Ishikawa (cell line): ENCODE data around the gene FBXO21.

ENCODE experiments used
- CEBPB ChIP-seq: IDR thresholded peaks from 2 replicates; pipeline ENCODE4 v1.6.1; 2012
- CREB1 ChIP-seq: IDR thresholded peaks from 2 replicates; pipeline ENCODE4 v1.6.1; 2012; ENCODE audit warnings: low read depth
- EGR1 ChIP-seq: IDR thresholded peaks from 2 replicates; pipeline ENCODE4 v1.6.1; 2012
- FOXM1 ChIP-seq: IDR thresholded peaks from 2 replicates; pipeline ENCODE4 v1.6.1; 2012; ENCODE audit warnings: low read depth, borderline replicate concordance
- NFIC ChIP-seq: IDR thresholded peaks from 2 replicates; pipeline ENCODE4 v1.6.1; 2012
- RAD21 ChIP-seq: IDR thresholded peaks from 2 replicates; pipeline ENCODE4 v1.6.1; 2012; ENCODE audit warnings: low read depth
- TAF1 ChIP-seq: IDR thresholded peaks from 2 replicates; pipeline ENCODE4 v1.6.1; 2012; ENCODE audit warnings: low read depth, mild to moderate bottlenecking
- TCF12 ChIP-seq: IDR thresholded peaks from 2 replicates; pipeline ENCODE4 v1.6.1; 2012; ENCODE audit warnings: low read depth
- TEAD4 ChIP-seq: IDR thresholded peaks from 2 replicates; pipeline ENCODE4 v1.6.1; 2012
- ZBTB7A ChIP-seq: IDR thresholded peaks from 2 replicates; pipeline ENCODE4 v1.6.1; 2012; ENCODE audit warnings: low read depth
- TF ChIP-seq, protein P1 (sequence below): IDR thresholded peaks from 2 replicates; pipeline ENCODE4 v1.6.1; 2012
- TF ChIP-seq, protein P2 (sequence below): IDR thresholded peaks from 2 replicates; pipeline ENCODE4 v1.6.1; 2012; ENCODE audit warnings: low read depth, mild to moderate bottlenecking

The FBXO21 gene

DNA sequence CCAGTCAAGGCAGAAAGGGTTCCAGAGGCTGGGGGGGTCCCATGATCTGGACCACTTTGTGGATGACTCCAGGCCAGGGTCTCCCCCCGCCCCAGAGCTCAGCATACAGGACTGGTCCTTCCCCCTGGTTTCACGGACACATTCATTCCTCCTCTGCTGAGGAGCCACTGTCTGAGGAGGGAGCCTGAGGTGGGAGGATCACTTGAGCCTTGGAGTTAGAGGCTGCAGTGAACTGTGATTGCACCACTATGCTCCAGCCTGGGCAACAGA lies 97.8 kb downstream of the FBXO21 start:
- TF ChIP-seq, protein P1, sequence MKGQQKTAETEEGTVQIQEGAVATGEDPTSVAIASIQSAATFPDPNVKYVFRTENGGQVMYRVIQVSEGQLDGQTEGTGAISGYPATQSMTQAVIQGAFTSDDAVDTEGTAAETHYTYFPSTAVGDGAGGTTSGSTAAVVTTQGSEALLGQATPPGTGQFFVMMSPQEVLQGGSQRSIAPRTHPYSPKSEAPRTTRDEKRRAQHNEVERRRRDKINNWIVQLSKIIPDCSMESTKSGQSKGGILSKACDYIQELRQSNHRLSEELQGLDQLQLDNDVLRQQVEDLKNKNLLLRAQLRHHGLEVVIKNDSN, result no peak
- TF ChIP-seq TCF12 (no peak), CEBPB (no peak), FOXM1 (no peak), TAF1 (no peak), NFIC (no peak), ZBTB7A (no peak), CREB1 (no peak), TEAD4 (no peak), EGR1 (no peak), RAD21 (no peak)
- TF ChIP-seq, protein P2, sequence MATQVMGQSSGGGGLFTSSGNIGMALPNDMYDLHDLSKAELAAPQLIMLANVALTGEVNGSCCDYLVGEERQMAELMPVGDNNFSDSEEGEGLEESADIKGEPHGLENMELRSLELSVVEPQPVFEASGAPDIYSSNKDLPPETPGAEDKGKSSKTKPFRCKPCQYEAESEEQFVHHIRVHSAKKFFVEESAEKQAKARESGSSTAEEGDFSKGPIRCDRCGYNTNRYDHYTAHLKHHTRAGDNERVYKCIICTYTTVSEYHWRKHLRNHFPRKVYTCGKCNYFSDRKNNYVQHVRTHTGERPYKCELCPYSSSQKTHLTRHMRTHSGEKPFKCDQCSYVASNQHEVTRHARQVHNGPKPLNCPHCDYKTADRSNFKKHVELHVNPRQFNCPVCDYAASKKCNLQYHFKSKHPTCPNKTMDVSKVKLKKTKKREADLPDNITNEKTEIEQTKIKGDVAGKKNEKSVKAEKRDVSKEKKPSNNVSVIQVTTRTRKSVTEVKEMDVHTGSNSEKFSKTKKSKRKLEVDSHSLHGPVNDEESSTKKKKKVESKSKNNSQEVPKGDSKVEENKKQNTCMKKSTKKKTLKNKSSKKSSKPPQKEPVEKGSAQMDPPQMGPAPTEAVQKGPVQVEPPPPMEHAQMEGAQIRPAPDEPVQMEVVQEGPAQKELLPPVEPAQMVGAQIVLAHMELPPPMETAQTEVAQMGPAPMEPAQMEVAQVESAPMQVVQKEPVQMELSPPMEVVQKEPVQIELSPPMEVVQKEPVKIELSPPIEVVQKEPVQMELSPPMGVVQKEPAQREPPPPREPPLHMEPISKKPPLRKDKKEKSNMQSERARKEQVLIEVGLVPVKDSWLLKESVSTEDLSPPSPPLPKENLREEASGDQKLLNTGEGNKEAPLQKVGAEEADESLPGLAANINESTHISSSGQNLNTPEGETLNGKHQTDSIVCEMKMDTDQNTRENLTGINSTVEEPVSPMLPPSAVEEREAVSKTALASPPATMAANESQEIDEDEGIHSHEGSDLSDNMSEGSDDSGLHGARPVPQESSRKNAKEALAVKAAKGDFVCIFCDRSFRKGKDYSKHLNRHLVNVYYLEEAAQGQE, result no peak
